AG04450 (cell line): ENCODE results near the gene ATP2C2. TPM values are rescaled to one million over a fixed set of nuclear protein-coding genes. Genes with fewer than 3 reads are reported as not detected.

Experiments
- CTCF ChIA-PET: fragments of 300-600, 350-600 bp; formaldehyde crosslinking; extraction: SDS; loops from one replicate; lab custom pipeline; 2022; ENCODE audit warnings: antibody characterized with exemption, inconsistent platforms; lab: Charles Lee
- POLR2A ChIA-PET: fragments of 350-600 bp; formaldehyde crosslinking; extraction: SDS; loops from one replicate; lab custom pipeline; 2021; ENCODE audit warnings: antibody characterized with exemption, inconsistent platforms; lab: Yijun Ruan, JAX
- DNase-seq: peaks from one replicate; pipeline ENCODE4 v3.0.0-alpha.2; 2011; ENCODE audit warnings: low read depth, low spot score
- H3K27ac ChIP-seq: one replicate; pipeline ENCODE4 v1.5.1; 2012; ENCODE audit warnings: low read depth, low read length, control low read depth
- H3K27me3 ChIP-seq: one replicate; pipeline ENCODE4 v1.6.0; 2012; ENCODE audit warnings: low read length; ENCODE audit not compliant: control insufficient read depth, insufficient read depth
- H3K4me3 ChIP-seq: 2 replicates; pipeline ENCODE4 v1.5.1; 2011; ENCODE audit warnings: mild to moderate bottlenecking, low read depth, low read length, control low read depth
- H3K9me3 ChIP-seq: 2 replicates; pipeline ENCODE4 v1.5.1; 2012; ENCODE audit warnings: low read length; ENCODE audit not compliant: control insufficient read depth, insufficient read depth
- polyA plus RNA-seq: library from polyadenylated mRNA; depleted of rRNA; stranded (reverse); fragments of >200 nt; gene quantifications from 2 replicates; pipeline ENCODE4 v1.2.3, GENCODE V29; 2011
- TF ChIP-seq, protein P1 (sequence below): IDR thresholded peaks from 2 replicates; pipeline ENCODE4 v1.5.1; 2011; ENCODE audit warnings: low read depth, low read length, control low read depth, inconsistent platforms

Gene ATP2C2
- polyA plus RNA-seq, 1 experiment: not detected

DNA sequence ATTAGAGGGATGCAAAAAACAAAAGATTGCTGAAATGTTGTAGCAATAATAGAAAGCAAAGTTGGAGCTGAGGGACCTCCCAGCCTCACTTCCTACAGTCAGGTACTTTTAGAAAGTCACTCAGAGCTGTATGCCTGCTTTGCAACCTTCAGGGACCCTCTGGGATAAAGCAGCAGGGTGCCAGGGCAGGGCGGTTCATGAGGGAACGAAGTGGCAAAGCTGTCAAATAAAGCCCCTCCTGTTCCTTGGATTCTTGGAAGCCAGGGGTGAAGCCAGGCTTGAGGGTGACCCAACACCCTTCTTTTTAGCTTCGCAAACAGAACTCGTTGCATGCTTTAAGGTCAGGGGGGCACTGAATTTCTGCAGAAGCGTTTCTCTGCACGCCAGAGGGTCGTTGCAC lies 767 bp downstream of the ATP2C2 start:
- ChIA-PET POLR2A (interaction anchor here (0.6 to 0.7 kb wide), 2 partner anchors 167 to 1724 kb away, joined by 4 to 5 read pairs; no protein-coding TSS in a partner anchor), CTCF (no interaction called here)
- TF ChIP-seq, protein P1, sequence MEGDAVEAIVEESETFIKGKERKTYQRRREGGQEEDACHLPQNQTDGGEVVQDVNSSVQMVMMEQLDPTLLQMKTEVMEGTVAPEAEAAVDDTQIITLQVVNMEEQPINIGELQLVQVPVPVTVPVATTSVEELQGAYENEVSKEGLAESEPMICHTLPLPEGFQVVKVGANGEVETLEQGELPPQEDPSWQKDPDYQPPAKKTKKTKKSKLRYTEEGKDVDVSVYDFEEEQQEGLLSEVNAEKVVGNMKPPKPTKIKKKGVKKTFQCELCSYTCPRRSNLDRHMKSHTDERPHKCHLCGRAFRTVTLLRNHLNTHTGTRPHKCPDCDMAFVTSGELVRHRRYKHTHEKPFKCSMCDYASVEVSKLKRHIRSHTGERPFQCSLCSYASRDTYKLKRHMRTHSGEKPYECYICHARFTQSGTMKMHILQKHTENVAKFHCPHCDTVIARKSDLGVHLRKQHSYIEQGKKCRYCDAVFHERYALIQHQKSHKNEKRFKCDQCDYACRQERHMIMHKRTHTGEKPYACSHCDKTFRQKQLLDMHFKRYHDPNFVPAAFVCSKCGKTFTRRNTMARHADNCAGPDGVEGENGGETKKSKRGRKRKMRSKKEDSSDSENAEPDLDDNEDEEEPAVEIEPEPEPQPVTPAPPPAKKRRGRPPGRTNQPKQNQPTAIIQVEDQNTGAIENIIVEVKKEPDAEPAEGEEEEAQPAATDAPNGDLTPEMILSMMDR: no peak
- H3K9me3 ChIP-seq: no peaks in the 10 kb centered on the region; the same call in 1 of the 2 replicates
- peaks cover 67% of the 10 kb centered on the region for H3K27me3 ChIP-seq
- H3K4me3 ChIP-seq: no peak overlapping the region
- H3K27ac ChIP-seq: no peak overlapping the region
- DNase-seq: no peak

DNA sequence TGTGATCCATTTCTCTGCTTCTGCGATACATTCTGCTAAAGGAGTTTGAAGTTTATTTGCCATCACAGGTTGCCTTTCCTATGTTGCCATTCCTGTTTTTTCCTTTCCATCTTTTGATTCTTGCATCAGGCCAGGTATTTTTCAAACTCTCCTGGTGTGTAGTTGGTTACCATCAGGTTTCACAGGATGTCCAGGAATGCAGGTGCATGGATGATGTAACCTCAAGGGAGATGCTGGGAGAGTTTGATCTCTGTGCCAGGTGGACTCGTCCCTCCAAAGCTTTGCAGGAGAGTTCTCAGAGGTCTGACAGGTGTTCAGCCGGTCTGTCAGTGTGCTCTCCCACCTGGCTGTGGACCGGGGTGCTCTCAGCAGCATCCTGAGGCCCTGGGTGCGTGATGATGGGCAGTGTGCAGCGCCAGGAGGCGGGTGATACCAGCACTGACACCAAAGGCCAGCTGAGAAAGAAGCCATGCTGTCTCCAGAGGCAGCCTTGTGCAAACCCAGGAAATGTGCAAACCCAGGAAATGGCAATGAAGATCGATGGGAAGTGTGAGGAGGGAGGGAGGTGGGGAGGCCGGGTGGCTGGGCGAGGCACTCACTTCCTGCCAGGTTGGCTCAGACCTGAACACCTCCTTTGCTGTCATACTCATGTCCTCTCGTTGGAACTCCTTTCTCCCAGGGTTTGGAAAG lies 1.7 kb downstream of the ATP2C2 start:
- Histone ChIP-seq H3K4me3 (no peak overlapping the region), H3K27ac (no peak overlapping the region), H3K27me3 (peaks cover 71% of the 10 kb centered on the region), H3K9me3 (no peaks in the 10 kb centered on the region; the same call in 1 of the 2 replicates)
- DNase-seq: no peak
- ChIA-PET CTCF (no interaction called here), POLR2A (interaction anchor here (0.7 kb wide), 1 partner anchor 1725 kb away, joined by 4 read pairs; no protein-coding TSS in a partner anchor)
- TF ChIP-seq, protein P1: no peak

DNA sequence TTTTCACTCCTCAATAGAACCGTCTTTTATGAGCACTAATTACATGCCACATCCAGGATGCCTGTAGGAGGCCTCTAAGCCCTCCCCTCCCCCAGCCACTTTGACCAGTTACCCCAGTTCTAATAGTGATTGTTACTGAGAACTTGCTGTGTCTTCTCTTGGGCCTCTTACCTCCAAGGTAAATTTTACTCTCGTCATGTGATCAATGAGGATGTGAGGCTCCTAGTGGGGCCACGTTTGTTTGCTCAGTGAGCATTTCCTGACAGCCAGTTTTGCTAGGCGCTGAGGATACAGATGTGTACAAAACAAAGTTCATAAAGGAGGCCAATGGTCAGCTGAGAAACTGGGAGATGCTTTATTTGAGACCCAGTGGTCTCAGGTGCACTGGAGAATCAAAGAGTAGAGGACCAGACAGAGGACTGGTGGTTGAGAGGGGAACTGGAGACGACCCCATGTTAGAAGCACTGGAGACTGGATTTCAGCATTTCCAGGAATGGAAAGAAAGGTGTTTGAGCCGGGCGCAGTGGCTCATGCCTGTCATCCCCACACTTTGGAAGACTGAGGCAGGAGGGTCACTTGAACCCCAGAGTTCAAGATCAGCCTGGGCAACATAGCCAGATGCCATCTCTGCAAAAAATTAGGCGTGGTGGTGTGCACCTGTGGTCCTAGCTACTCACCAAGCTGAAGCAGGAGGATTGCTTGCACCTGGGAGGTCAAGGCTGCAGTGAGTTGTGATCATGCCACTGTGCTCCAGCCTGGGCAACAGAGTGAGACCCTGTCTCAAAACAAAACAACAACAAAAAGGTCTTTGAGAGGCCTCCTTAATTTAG lies 2.6 kb downstream of the ATP2C2 start:
- TF ChIP-seq, protein P1: no peak
- ChIA-PET CTCF (no interaction called here), POLR2A (no interaction called here)
- Histone ChIP-seq H3K9me3 (no peaks in the 10 kb centered on the region; the same call in 1 of the 2 replicates), H3K27me3 (peaks cover 70% of the 10 kb centered on the region), H3K27ac (no peak overlapping the region), H3K4me3 (no peak overlapping the region)
- no peak for DNase-seq

DNA sequence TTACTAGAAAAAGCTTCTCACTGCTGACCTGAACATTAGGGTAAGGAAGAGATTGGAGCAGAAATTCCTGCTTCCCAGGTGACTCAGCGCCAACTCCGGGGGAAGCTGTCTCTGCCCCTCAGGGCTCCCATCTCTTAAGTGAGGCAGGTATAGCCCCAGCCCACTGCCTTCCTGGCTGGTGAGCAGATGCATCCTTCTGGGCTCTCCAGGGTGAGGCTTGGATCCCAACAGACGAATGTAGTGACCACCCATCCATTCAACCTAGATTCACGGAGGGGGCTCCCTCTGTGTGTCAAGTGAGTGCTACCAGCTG lies 3.2 kb downstream of the ATP2C2 start:
- ChIA-PET POLR2A (no interaction called here), CTCF (no interaction called here)
- Histone ChIP-seq H3K27ac (no peak overlapping the region), H3K27me3 (peaks cover 66% of the 10 kb centered on the region), H3K9me3 (no peaks in the 10 kb centered on the region; the same call in 1 of the 2 replicates), H3K4me3 (no peak overlapping the region)
- TF ChIP-seq, protein P1: no peak
- no peak for DNase-seq

DNA sequence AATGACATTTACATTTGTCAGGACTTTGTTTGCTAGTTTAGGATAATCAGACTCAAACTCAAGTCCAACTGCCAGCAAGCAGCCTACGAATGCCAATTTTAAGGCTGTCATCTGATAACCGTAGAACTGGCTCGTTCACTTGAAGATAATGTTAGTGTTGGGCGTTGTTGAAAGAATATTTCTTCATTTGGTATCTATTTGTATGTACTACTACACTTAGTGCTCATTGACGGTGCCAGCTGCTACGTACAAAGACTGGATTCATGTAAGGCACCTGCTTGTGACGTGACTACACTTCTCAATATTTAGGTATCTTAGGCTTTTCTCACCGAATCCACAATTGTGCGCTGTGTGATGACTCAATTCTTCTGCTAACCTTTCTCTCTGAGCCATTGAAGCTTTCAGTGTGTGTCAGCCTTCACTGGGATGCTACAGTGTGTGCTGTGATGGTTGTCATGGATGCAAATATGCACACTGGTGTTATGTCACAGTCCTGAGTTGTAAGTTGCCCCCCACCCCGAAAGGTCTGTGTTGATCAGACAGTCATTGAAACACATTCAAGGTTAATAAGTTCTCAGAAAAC lies 5.7 kb downstream of the ATP2C2 start:
- DNase-seq: no peak
- Histone ChIP-seq H3K4me3 (no peak overlapping the region), H3K27ac (no peak overlapping the region), H3K9me3 (no peaks in the 10 kb centered on the region), H3K27me3 (peaks cover 53% of the 10 kb centered on the region)
- POLR2A ChIA-PET: no interaction called here
- CTCF ChIA-PET: no interaction called here
- TF ChIP-seq, protein P1: no peak
